GM03348 (cell line): Measurements from ENCODE around the gene IRF6.

ENCODE experiments used
- DNase-seq: peaks from one replicate; pipeline ENCODE4 v3.0.0; 2012; ENCODE audit warnings: low spot score

Gene IRF6

GRCh38 chr1:209805875-209806760 is at the start of gene IRF6:
Gene IRF6 (minus strand): TSS chr1:209806142. CDS start chr1:209801413, 4,729 bp downstream.
- DNase-seq = peak; percentile 83

- DNase-seq = no peak
These were observed 49.7 kb upstream of the IRF6 start for GRCh38 chr1:209855623-209856022.

- DNase-seq = no peak
These were observed 49.1 kb upstream of the IRF6 start for GRCh38 chr1:209855006-209855405.

- no peak for DNase-seq
These were observed 48.3 kb upstream of the IRF6 start for GRCh38 chr1:209854196-209854595.

- DNase-seq = no peak
These were observed 47.7 kb upstream of the IRF6 start for GRCh38 chr1:209853676-209854075.

GRCh38 chr1:209850342-209850979 is 44.5 kb upstream of the IRF6 start:
- DNase-seq = peak; percentile 74

- no peak for DNase-seq
These were observed 43.4 kb upstream of the IRF6 start for GRCh38 chr1:209849388-209849787.

GRCh38 chr1:209845408-209845725 is 39.4 kb upstream of the IRF6 start:
- no peak for DNase-seq

GRCh38 chr1:209844695-209845407 is 38.9 kb upstream of the IRF6 start:
- DNase-seq = no peak

GRCh38 chr1:209840611-209841010 is 34.7 kb upstream of the IRF6 start:
- DNase-seq = no peak

GRCh38 chr1:209839875-209840546 is 34.1 kb upstream of the IRF6 start:
- peak; percentile 83 for DNase-seq

GRCh38 chr1:209838537-209838936 is 32.6 kb upstream of the IRF6 start:
- no peak for DNase-seq

- no peak for DNase-seq
These were observed 31.7 kb upstream of the IRF6 start for GRCh38 chr1:209837671-209838070.

- peak; percentile 39 for DNase-seq
These were observed 29.9 kb upstream of the IRF6 start for GRCh38 chr1:209835782-209836298.

- peak; percentile 52 for DNase-seq
These were observed 25.7 kb upstream of the IRF6 start for GRCh38 chr1:209831615-209832014.

- DNase-seq = no peak
These were observed 24.8 kb upstream of the IRF6 start for GRCh38 chr1:209830722-209831121.

- DNase-seq = no peak
These were observed 23.8 kb upstream of the IRF6 start for GRCh38 chr1:209829716-209830115.

- DNase-seq = peak; percentile 91
These were observed 21.7 kb upstream of the IRF6 start, which contains the start of gene UTP25 for GRCh38 chr1:209827384-209828262. Gene UTP25 (plus strand): TSS chr1:209827972. CDS start chr1:209828064, 92 bp downstream.

GRCh38 chr1:209825591-209826434 is 19.9 kb upstream of the IRF6 start:
- DNase-seq = no peak
